Measurements from ENCODE around the gene AARS2. TPM values are rescaled to one million over a fixed set of nuclear protein-coding genes. Genes with fewer than 3 reads are reported as not detected.

The AARS2 gene
- total RNA-seq, 2 experiments from 2014 or later = 19.4 to 20.5 TPM

DNA sequence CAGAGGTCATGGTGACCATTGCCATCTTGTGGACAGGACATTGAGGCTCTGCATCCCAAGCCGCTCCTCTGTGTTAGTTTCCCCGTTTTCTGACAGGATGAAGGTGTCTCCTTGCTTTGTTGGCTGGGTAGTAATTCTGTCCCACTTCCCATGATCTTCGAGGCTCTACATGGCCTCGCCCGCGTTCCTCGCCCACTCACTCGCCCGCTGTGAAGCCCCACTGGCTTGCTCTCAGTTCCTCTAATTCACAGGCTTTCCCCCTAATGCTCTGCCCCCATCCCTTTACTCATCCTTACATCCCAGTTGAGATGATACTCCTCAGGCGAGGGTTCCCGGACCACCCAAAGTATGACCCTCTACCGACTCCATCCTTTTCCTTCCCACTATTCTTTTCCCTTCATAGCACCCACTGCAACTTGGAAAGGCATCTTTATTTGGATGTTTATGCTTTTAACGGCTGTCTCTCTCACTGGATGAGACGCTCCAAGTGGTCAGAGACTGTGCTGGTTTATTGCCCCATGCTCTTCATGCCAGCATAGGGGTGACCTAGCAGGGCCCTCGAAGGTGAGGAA is 55.3 kb downstream of the AARS2 start:
- Mint-ChIP-seq H3K4me3 (peak overlapping the region; percentile 78), H3K36me3 (ENCODE audit: low read depth) (peaks cover 57% of the 10 kb centered on the region)

DNA sequence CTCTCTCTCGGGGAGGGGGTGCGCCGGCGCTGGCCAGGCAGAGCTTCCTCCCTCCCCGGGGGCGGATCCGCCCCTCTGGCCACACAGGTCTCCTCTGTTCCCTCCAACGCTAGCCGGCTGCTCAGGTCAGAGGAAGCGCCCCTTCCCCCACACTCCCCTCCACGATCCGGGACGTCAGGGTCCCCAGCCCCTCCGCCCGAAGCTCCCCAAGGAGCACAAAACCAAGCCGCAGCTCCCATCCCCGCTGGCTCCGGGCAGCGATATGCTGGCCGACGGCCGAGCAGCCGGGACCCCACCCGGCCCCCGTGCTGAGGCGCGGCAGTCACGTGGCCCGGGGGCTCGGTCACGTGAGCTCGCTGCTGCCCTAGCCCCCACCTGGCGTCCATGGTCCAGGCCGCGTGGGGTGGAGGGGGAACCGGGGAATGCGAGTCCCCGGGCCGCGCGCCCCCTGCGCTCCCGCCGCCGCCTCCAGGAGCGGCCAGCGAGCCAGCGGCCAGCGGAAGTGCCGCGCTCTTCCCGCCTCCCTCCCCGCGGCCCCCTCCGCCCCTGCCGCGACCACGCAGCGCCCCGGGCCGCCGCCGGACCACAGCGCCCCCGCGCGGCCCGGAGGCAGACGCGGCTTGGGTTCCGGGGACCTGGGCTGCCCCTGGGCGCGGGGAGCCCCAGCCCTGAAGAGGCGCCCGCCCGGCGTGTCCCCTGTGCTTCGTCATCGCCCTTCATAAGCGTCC is 56.0 kb downstream of the AARS2 start, which contains the start of gene SLC35B2:
Gene SLC35B2, minus strand, starts transcription at position 504 of the 728 bp plus-strand sequence. Its CDS starts 118 bp downstream, at position 386.
- Mint-ChIP-seq H3K27me3 (ENCODE audit: low read depth) (no peaks in the 10 kb centered on the region), H3K36me3 (ENCODE audit: low read depth) (peaks cover 63% of the 10 kb centered on the region), H3K27ac (peak within 1 kb of the TSS; percentile 91), H3K4me1 (ENCODE audit: low read depth) (peaks cover 57% of the 10 kb centered on the region), H3K4me3 (peak within 1 kb of the TSS; percentile 85), H3K9me3 (ENCODE audit: insufficient read depth) (no peaks in the 10 kb centered on the region)
- ATAC-seq = peak; percentile 60
- POLR2A ChIA-PET = interaction anchor here (0.9 to 3.7 kb wide), 8 partner anchors 11 to 628 kb away, joined by 3 to 104 read pairs (median 4); partner anchors contain the start of gene HSP90AB1
- CTCF ChIA-PET = interaction anchor here (0.6 to 5.8 kb wide), 21 partner anchors 7 to 1251 kb away, joined by 3 to 75 read pairs (median 5); partner anchors contain the start of genes AARS2, HSP90AB1 and SLC29A1
- peak; percentile 72 for DNase-seq

More for the DNA sequence above, 55.3 kb downstream of the AARS2 start:
- ChIA-PET CTCF (interaction anchor here (1.0 to 5.8 kb wide), 10 partner anchors 13 to 312 kb away, joined by 3 to 75 read pairs (median 6); partner anchors contain the start of genes HSP90AB1 and SLC29A1), POLR2A (interaction anchor here (1.0 to 3.7 kb wide), 2 partner anchors 11 kb away, joined by 4 to 104 read pairs; partner anchors contain the start of gene HSP90AB1)
- Mint-ChIP-seq H3K27me3 (ENCODE audit: low read depth) (no peaks in the 10 kb centered on the region), H3K9me3 (ENCODE audit: insufficient read depth) (no peaks in the 10 kb centered on the region), H3K4me1 (ENCODE audit: low read depth) (peaks cover 60% of the 10 kb centered on the region), H3K27ac (peak overlapping the region; percentile 91)
- DNase-seq = no peak
- no peak for ATAC-seq

DNA sequence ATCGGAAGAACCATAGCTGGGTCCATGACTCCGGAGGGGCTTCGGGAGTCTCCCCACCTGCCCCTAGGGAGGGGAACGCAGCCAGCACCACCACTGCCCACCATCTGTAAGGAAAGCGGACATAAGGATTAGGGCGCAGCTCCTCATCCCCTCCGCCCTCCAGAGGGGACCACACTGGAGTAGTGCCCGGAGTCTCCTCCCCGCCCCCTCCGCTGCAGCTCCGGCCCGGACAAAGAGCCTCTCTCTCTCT is 56.4 kb downstream of the AARS2 start:
- H3K4me3 Mint-ChIP-seq = peak overlapping the region; percentile 85
- H3K36me3 Mint-ChIP-seq (ENCODE audit: low read depth) = peaks cover 67% of the 10 kb centered on the region
- DNase-seq (no peak), ATAC-seq (peak; percentile 25)
- H3K4me1 Mint-ChIP-seq (ENCODE audit: low read depth) = peaks cover 60% of the 10 kb centered on the region
- CTCF ChIA-PET = interaction anchor here (0.6 to 5.8 kb wide), 21 partner anchors 8 to 1252 kb away, joined by 3 to 75 read pairs (median 5); partner anchors contain the start of genes AARS2, HSP90AB1 and SLC29A1
- no peaks in the 10 kb centered on the region for H3K9me3 Mint-ChIP-seq (ENCODE audit: insufficient read depth)
- no peaks in the 10 kb centered on the region for H3K27me3 Mint-ChIP-seq (ENCODE audit: low read depth)
- peak overlapping the region; percentile 75 for H3K27ac Mint-ChIP-seq
- POLR2A ChIA-PET = interaction anchor here (0.9 to 3.7 kb wide), 8 partner anchors 10 to 627 kb away, joined by 3 to 104 read pairs (median 4); partner anchors contain the start of gene HSP90AB1

DNA sequence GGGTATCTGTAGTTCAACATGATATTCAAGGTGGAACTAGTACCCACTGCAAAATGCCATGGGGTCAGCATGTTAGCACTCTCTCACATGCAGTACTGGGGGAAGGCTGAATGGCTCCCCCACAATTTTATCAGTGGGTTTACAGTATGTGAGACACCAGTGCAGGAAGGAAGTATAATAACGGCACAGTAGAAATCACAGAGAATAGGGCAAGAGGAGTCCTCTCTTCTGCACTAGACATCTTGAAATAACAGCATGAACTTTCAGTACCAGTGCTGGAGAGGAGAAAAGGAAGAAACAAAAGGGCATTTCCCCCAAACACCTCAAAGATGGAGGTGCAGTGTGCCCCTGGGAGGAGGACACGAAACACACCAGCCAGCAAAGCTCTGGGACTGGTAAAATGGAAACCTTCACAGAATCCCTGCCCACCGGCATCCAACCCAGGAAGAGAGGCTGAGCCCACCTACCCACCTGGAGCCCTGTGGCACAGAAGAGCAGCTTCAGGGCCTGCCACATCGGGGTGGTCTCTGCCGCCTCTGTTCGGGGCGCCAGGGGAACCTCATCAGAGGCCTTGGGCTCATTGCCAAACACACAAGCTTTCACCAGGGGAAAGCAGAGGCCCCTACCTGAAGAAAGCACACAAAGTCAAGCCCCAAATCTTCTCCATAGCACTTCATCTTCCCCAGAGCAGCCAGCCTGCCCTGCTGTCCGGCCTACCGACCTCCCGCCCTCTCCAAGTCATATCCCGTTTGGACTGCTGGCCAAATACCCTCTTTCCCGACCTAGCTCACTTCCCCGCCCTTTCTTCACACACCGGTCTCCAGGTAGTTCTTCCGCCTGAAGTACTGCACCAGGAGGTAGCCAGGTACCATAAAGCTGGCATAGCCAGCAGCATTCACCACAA is 57.0 kb downstream of the AARS2 start:
- POLR2A ChIA-PET = interaction anchor here (0.9 to 3.7 kb wide), 8 partner anchors 10 to 626 kb away, joined by 3 to 104 read pairs (median 4); partner anchors contain the start of gene HSP90AB1
- ATAC-seq (peak; percentile 21), DNase-seq (no peak)
- H3K9me3 Mint-ChIP-seq (ENCODE audit: insufficient read depth) = no peaks in the 10 kb centered on the region
- peaks cover 63% of the 10 kb centered on the region for H3K4me1 Mint-ChIP-seq (ENCODE audit: low read depth)
- H3K27ac Mint-ChIP-seq = peak overlapping the region; percentile 75
- H3K4me3 Mint-ChIP-seq = peak overlapping the region; percentile 85
- CTCF ChIA-PET = interaction anchor here (0.6 to 5.8 kb wide), 19 partner anchors 8 to 1252 kb away, joined by 3 to 75 read pairs (median 5); partner anchors contain the start of genes AARS2, HSP90AB1 and SLC29A1
- no peaks in the 10 kb centered on the region for H3K27me3 Mint-ChIP-seq (ENCODE audit: low read depth)
- H3K36me3 Mint-ChIP-seq (ENCODE audit: low read depth) = peaks cover 71% of the 10 kb centered on the region

DNA sequence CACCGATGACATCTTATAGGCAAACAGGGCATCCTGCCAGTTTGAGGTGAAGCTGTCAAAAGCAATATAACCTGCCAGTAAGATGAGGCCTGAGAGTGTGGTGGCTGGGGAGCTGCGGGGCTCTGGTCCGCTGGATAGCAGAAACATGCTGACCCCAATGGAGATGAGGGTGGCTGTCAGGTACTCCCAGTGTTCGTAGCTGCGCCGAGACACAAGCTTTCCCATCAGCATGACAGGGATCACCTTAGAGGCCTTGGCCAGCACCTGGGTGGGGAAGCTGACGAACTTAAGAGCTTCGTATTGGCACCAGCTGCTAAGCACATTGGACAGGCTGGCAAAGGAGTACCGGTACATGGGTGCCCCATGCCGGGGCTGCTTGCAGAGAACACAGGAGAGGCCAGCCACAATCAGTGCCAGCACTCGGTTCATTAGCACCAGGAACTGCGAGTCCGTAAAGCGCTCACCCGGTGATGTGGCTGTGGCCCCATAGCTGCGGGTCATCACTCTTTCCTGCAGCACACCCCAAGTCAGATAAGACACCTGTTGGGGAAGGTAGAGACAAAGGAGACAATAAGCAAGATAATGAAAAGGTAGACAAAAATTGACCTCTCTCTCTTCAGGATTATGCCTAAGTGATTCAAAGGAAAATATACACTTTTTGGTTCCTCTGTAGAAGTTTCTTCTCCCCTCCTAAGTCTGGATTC is 57.9 kb downstream of the AARS2 start:
- peak overlapping the region; percentile 85 for H3K4me3 Mint-ChIP-seq
- peak overlapping the region; percentile 75 for H3K27ac Mint-ChIP-seq
- peaks cover 67% of the 10 kb centered on the region for H3K4me1 Mint-ChIP-seq (ENCODE audit: low read depth)
- no peaks in the 10 kb centered on the region for H3K9me3 Mint-ChIP-seq (ENCODE audit: insufficient read depth)
- ChIA-PET POLR2A (interaction anchor here (3.7 kb wide), 1 partner anchor 9 kb away, joined by 104 read pairs; the partner anchor contains the start of gene HSP90AB1), CTCF (interaction anchor here (0.8 to 5.8 kb wide), 9 partner anchors 9 to 159 kb away, joined by 3 to 75 read pairs (median 6); partner anchors contain the start of gene HSP90AB1)
- DNase-seq = no peak
- peak; percentile 3 for ATAC-seq
- H3K27me3 Mint-ChIP-seq (ENCODE audit: low read depth) = no peaks in the 10 kb centered on the region
- H3K36me3 Mint-ChIP-seq (ENCODE audit: low read depth) = peaks cover 76% of the 10 kb centered on the region

DNA sequence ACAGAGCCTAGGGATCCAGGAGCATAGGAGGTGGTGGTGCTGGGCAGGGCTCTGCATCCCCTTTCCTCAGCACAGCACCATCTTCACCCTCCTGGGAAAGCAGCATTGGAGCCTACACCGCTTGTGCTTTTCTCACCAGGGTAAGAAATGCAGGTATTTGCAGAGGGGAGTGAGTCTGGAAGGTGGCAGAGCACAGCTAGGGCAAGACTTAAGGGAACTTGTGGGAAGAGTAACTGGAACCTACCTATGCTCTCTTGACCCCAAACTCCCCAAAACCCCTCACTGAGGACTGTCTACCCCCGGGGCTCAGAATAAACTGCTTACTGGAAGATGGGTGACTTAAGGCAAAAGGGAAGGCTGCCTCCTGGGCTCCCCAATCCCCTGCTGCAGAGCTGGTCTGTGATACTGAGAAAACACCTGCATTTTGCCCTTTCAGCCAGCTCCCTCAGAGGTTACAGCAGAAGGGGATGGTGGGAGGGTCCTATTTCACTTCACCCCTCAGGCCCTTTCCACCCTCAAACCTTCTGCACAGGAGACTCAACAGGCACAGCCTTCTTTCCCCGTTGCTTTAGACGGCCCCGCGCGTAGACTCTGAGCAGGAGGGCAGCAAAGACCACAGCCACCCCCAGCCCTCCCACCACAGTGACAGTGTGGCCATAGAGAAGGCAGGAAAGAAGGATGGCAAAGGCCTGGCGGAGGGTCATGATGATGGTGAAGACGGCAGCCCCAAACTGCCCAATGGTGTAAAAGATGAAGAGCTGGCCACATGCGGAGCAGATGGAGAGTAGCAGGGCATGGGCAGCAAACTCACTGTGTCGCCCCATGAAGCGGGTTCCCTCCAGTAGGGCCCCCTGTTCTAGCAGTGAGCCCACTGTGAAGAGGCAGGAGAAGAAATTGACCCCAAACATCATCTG is 58.7 kb downstream of the AARS2 start:
- Mint-ChIP-seq H3K36me3 (ENCODE audit: low read depth) (peaks cover 76% of the 10 kb centered on the region), H3K4me1 (ENCODE audit: low read depth) (peaks cover 75% of the 10 kb centered on the region), H3K27me3 (ENCODE audit: low read depth) (no peaks in the 10 kb centered on the region), H3K4me3 (no peak overlapping the region), H3K27ac (peak overlapping the region; percentile 72), H3K9me3 (ENCODE audit: insufficient read depth) (no peaks in the 10 kb centered on the region)
- ATAC-seq = no peak
- DNase-seq = no peak
- ChIA-PET CTCF (interaction anchor here (0.7 to 5.8 kb wide), 15 partner anchors 8 to 606 kb away, joined by 3 to 75 read pairs (median 4); partner anchors contain the start of genes AARS2 and HSP90AB1), POLR2A (interaction anchor here (0.5 to 3.7 kb wide), 4 partner anchors 8 to 16 kb away, joined by 3 to 104 read pairs (median 4); partner anchors contain the start of gene HSP90AB1)

DNA sequence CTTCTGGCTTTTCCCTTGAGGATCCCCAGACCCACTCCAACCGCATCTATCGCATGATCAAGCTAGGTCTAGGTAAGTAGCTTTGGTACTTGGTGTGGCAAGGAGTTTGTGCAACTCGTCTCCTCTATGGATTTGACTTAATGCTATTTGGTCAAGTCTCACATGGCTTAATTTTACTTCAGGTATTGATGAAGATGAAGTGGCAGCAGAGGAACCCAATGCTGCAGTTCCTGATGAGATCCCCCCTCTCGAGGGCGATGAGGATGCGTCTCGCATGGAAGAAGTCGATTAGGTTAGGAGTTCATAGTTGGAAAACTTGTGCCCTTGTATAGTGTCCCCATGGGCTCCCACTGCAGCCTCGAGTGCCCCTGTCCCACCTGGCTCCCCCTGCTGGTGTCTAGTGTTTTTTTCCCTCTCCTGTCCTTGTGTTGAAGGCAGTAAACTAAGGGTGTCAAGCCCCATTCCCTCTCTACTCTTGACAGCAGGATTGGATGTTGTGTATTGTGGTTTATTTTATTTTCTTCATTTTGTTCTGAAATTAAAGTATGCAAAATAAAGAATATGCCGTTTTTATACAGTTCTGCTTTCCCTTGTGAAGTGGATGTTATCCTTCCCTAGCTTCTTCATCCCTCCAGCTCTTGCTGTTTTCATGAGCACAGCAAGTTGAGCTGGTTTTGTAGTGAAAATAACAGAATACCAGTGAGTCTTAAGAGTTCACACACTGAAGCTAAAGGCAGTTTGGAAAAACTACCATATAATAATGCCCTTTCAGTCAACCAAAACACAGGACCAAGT is 59.6 kb downstream of the AARS2 start:
- H3K9me3 Mint-ChIP-seq (ENCODE audit: insufficient read depth) = no peaks in the 10 kb centered on the region
- POLR2A ChIA-PET = interaction anchor here (0.5 to 1.4 kb wide), 3 partner anchors 9 to 15 kb away, joined by 3 to 4 read pairs (median 3); no protein-coding TSS in a partner anchor
- peak overlapping the region; percentile 48 for H3K27ac Mint-ChIP-seq
- DNase-seq = peak; percentile 77
- peaks cover 82% of the 10 kb centered on the region for H3K4me1 Mint-ChIP-seq (ENCODE audit: low read depth)
- peaks cover 82% of the 10 kb centered on the region for H3K36me3 Mint-ChIP-seq (ENCODE audit: low read depth)
- no peak overlapping the region for H3K4me3 Mint-ChIP-seq
- no peaks in the 10 kb centered on the region for H3K27me3 Mint-ChIP-seq (ENCODE audit: low read depth)
- ATAC-seq = no peak
- CTCF ChIA-PET = interaction anchor here (0.7 to 5.8 kb wide), 12 partner anchors 8 to 606 kb away, joined by 3 to 75 read pairs (median 4); partner anchors contain the start of genes AARS2 and HSP90AB1

DNA sequence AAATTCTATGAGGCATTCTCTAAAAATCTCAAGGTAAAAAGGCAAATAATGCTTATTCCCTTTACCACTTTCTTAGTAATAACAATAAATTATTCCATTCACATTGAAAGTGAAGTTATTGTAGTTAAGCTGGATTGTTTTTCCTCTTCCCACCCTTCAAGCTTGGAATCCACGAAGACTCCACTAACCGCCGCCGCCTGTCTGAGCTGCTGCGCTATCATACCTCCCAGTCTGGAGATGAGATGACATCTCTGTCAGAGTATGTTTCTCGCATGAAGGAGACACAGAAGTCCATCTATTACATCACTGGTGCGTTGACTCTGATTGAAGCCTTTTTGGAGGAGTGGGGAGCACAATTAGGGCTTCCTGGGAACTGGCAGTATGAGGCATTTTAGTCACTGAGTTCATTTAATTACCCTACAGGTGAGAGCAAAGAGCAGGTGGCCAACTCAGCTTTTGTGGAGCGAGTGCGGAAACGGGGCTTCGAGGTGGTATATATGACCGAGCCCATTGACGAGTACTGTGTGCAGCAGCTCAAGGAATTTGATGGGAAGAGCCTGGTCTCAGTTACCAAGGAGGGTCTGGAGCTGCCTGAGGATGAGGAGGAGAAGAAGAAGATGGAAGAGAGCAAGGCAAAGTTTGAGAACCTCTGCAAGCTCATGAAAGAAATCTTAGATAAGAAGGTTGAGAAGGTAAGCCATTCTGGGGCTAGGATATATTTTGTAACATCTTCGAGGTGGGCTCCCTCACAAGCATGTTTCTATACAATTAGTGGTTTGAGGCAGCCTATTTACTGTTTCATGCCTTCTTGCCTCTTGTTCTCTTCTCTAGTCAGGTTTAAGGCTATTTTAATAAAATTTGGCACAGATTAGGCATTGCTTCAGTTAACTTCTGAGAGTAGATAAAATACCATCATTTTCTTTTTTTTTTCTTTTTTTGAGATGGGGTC is 61.3 kb downstream of the AARS2 start:
- Mint-ChIP-seq H3K4me1 (ENCODE audit: low read depth) (peaks cover 75% of the 10 kb centered on the region), H3K4me3 (no peak overlapping the region), H3K27me3 (ENCODE audit: low read depth) (no peaks in the 10 kb centered on the region), H3K9me3 (ENCODE audit: insufficient read depth) (no peaks in the 10 kb centered on the region), H3K27ac (peak overlapping the region; percentile 13), H3K36me3 (ENCODE audit: low read depth) (peaks cover 87% of the 10 kb centered on the region)
- no peak for DNase-seq
- POLR2A ChIA-PET = interaction anchor here (0.6 to 1.3 kb wide), 3 partner anchors 10 to 137 kb away, joined by 3 to 4 read pairs (median 3); no protein-coding TSS in a partner anchor
- ATAC-seq = no peak
- CTCF ChIA-PET = interaction anchor here (1.0 to 5.8 kb wide), 4 partner anchors 7 to 155 kb away, joined by 3 to 75 read pairs (median 5); partner anchors contain the start of genes HSP90AB1 and SLC29A1

Measured in activated CD8-positive, alpha-beta T cell treated with anti-CD3 and anti-CD28 coated beads, Interleukin-2, amount 10 ng/mL, durations not matched to agents 7 days and 5 days (primary cell).